Measurements from ENCODE around the gene PAQR9.

DNA sequence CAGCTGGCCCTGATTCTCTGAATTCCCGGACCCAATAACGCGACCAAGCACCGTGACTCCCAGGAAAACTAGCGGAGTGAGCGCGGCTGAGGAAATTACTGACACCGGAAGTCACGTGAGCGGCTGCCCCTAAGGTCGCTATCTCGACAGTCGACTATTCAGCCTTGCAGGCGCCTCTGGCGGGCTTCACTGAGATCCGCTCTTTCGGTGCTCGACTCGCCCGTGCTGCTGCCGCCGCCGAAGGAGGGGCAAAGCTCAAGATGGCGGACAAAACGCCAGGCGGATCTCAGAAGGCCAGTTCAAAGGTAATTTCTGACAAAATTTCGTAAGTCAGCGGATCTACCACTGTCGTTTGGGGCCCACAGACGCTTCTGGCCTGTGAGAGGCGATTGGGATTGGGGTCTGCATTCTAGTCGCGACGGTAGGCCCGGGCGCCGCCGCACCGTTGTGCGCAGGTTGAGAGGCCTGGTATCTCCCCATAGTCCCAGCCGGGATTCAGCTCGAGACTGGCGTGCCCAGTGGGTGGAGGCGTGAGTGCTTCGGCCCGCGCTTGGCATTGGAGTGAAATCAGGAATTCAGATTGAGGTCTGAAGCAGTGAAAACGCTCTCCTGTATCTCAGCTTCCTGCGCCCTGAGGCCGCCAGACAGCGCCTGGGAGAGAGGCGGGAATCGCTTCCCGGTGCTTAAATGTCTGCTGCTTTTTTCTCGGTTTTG lies 38.1 kb upstream of the PAQR9 start, which contains the start of gene U2SURP:
- TF ChIP-seq CTCF (optimal IDR thresholded peaks at IDR 0.05 in 1 of 3, IDR thresholded peaks at IDR 0.05 in 1 of 3, conservative IDR thresholded peaks at IDR 0.05 in 1 of 3; ENCODE audit: extremely low read depth in 1 of 3, insufficient read depth in 2 of 3, low read length in 3 of 3) (no peak), EZH2 (IDR thresholded peaks at IDR 0.05; ENCODE audit: low read length) (no peak)

Data from keratinocyte (primary cell).